ENCODE data around the gene SYNM.
"Not testable (repeated sequence)": the region's sequence is repeated elsewhere in the genome, so short reads cannot be mapped to it uniquely, and the experiment has no call there.

Gene SYNM, protein sequence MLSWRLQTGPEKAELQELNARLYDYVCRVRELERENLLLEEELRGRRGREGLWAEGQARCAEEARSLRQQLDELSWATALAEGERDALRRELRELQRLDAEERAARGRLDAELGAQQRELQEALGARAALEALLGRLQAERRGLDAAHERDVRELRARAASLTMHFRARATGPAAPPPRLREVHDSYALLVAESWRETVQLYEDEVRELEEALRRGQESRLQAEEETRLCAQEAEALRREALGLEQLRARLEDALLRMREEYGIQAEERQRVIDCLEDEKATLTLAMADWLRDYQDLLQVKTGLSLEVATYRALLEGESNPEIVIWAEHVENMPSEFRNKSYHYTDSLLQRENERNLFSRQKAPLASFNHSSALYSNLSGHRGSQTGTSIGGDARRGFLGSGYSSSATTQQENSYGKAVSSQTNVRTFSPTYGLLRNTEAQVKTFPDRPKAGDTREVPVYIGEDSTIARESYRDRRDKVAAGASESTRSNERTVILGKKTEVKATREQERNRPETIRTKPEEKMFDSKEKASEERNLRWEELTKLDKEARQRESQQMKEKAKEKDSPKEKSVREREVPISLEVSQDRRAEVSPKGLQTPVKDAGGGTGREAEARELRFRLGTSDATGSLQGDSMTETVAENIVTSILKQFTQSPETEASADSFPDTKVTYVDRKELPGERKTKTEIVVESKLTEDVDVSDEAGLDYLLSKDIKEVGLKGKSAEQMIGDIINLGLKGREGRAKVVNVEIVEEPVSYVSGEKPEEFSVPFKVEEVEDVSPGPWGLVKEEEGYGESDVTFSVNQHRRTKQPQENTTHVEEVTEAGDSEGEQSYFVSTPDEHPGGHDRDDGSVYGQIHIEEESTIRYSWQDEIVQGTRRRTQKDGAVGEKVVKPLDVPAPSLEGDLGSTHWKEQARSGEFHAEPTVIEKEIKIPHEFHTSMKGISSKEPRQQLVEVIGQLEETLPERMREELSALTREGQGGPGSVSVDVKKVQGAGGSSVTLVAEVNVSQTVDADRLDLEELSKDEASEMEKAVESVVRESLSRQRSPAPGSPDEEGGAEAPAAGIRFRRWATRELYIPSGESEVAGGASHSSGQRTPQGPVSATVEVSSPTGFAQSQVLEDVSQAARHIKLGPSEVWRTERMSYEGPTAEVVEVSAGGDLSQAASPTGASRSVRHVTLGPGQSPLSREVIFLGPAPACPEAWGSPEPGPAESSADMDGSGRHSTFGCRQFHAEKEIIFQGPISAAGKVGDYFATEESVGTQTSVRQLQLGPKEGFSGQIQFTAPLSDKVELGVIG (N-terminal part only)

DNA sequence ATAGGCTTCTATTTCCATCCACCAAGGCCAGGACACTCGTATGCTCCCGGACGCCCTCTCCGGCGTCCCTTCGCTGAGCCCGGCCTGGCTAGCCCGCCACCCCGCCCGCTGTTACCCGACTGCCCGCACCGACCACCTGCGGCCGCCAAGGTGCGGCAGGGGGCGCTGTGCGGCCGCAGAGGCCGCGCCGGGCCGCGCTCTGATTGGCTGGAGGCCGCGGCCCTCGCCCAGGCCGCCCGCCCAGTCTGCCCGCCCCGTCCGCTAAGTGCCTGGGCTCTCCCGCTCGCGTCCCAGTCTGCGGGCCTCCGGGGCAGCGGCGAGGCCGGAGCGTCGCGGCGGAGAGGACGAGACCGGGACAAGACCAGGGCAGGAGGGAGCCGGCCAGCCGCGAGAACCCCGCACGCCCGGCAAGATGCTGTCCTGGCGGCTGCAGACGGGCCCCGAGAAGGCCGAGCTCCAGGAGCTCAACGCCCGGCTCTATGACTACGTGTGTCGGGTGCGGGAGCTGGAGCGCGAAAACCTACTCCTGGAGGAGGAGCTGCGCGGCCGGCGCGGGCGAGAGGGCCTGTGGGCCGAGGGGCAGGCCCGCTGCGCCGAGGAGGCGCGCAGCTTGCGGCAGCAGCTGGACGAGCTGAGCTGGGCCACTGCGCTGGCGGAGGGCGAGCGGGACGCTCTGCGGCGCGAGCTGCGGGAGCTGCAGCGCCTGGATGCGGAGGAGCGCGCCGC is at the start of gene SYNM:
Gene SYNM, plus strand, starts transcription at position 293 of the 726 bp plus-strand sequence. Its CDS starts 120 bp downstream, at position 413.
- no peak for DNase-seq

DNA sequence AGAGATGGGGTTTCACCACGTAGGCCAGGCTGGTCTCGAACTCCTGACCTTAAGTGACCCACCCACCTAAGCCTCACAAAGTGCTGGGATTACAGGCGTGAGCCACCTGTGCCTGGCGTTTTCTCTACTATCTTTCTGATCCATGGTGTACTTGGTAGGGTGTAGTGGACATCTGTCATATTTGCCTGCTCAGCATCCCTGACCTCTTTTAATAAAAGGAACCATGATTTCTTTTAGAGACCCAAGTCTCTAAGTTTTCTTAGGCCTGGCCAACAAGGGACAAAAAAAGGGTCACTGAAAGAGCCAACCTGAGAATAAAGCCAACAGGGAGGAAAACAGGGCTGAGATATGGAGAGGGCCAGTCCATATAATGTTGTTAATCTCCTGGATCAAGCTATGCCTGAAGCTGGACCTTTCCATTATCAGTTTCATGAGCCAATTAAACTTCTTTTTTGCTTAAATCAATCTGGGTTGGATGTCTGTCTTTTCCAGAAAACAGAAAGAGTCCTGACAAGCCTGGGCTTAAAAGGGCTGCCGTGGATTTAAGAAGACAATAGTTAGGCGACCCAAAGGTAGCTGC is 49.2 kb upstream of the SYNM start:
- no peak for DNase-seq

DNA sequence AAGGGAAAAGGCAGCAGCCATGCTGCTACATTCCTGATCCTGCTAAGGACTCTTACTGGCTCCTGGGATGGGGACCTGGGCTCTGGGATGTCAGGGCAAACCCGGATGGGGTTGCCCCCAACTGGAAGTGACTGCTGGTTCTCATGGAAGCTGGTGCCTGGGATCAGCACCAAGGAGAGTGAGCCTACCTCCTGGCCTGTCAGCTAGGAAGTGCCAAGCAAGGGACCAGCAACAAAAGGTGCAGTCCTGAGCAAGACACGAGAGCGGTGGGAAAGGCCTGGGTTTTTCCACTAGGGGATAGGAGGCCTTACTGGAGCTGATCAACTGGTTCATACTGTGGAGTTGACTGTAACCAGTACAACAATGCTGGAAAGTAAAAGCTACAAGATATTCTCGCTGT is 47.9 kb upstream of the SYNM start:
- no peak for DNase-seq

DNA sequence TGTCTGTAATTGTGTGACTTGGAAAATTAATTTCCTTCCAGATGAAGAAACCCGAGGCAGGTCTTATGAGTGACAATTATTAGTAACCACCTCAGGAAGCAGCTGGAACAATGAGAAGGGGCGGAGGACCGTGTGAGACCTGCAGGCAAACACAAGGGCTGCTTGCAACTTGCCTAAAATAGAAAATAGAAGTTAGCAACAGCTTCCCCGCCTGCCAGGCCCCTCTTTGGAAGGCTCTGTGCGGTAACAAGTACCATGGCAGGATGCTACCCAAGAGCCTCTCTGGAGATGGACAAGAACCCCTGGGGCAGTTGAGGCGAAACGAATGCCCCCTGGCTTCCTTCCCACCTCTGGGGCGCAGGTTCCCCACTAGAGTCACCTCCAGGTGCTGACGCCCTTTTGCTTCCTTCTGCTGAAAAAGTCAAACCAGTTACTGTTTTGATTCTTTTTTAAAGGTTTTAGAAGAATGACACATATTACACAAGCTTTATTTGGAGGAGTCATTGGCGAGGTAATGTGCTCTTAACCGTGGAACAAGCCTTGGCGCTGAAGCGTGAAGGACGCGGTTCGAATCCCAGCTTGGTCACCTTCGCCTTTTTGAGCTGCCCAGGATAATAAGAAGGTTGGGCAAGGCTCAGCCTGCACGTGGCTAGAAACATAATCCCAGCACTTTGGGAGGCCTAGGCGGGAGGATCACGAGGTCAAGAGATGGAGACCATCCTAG is 47.0 kb upstream of the SYNM start:
- no peak for DNase-seq

DNA sequence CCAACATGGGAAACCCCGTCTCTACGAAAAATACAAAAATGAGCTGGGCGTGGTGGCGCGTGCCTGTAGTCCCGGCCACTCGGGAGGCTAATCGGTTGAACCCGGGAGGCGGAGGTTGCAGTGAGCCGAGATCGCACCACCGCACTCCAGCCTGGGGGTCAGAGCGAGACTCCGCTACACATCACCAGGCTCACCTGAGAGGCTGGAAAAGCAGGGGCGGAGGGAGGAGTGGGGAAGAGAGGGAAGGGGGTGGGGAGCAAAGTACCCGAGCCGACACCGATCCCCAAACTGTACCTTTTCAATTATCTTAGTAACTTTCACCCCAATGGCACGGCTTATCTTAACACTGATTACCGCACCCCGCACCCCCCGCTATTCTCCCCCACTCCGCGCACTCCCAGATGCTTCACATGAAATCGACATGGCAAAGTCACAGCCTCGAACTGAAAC is 46.4 kb upstream of the SYNM start:
- no peak for DNase-seq

DNA sequence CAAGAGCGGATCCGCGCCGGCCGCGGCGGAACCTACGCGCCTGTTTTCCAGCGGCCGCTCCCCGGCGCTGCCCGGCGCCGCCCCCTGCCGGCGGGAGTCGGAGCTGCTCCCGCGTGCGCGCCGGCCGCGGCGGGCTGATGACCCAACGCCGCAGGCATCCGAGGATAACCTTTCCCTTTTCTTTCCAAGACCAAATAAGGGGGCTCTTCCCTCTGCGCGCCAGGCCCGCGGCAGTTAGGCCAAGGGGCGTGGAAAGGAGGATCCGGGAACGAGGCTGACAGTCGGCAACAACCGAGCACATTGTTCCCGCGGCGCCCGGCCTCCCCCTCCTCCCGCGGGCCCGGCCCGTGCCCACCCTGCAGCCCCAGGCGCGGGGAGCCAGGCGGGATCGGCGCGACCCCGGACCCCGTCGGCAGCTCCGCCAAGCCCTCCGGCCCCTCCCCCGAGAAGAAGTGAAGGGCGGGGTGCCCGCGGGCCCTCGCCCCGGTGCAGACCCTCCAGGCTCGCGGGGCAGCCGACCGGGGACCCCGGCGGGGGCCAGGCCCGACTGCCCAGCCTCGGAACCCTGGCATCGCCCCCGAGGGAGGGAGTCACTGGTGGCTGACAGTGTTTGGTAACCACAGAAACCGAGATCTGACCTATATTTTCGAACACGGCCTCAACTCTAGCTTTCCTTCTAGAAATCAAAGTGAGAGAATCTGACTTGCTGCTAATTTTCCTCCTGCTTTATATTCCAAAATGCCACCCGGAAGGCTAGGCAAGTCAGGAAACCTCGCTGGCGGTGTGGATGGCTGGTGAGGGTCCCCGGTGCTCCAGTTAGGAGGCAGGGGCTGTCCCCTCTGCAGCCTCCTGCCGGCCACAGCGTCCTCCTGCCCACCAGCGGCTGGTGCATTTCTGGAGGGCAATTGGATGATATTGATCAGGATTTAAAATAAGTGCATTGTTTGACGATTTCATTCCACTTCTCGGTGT is 45.6 kb upstream of the SYNM start:
- no peak for DNase-seq

DNA sequence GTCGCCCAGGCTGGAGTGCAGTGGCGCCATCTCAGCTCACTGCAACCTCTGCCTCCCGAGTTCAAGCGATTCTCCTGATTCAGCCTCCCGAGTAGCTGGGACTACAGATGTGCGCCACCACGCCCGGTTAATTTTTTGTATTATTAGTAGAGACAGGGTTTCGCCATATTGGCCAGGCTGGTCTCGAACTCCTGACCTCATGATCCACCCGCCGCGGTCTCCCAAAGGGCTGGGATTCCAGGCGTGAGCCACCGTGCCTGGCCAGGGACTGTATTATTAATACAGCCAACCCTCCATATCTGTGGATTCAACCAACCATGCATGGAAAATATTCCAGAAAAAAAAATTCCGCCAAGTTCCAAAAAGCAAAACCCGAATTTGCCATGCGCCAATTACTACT is 44.7 kb upstream of the SYNM start:
- DNase-seq, result not testable (repeated sequence)

DNA sequence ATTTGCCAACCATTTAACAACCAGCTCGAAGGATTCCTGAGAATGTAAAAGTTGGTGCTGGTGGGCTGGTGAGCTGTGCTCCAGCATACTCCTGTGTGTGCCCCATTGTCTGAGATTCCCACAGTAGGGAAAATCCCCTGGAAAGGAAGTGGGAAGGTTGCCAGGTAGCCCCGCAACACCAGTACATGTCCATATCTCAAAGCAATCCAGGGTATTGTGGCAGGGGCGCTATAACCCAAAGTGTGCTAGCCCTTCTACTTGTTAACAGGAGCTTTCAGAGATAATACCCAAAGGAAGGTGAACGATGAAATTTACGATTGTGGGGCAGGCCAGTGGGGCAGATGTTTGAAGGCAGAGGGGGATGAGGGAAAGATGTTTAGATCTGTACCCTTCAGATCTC is 42.7 kb upstream of the SYNM start:
- no peak for DNase-seq

DNA sequence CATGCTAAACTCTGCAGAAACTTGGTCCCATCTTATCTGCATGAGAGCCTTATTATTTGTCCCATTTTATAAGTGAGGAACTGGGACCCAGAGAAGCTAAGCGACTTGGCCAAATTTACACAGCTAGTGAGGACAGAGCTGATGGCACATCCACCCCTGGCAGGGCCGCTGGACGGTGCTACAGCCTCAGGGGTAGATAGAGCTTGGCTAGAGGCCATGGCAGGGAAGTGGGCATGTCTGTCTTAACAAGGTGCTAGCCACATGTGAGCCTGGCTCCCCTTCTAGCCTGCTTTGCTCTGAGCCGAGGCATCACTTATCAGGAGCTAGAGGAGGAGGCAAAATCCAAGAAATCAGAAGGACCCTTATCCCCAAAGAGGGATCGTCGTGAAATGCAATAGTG is 36.7 kb upstream of the SYNM start:
- no peak for DNase-seq

DNA sequence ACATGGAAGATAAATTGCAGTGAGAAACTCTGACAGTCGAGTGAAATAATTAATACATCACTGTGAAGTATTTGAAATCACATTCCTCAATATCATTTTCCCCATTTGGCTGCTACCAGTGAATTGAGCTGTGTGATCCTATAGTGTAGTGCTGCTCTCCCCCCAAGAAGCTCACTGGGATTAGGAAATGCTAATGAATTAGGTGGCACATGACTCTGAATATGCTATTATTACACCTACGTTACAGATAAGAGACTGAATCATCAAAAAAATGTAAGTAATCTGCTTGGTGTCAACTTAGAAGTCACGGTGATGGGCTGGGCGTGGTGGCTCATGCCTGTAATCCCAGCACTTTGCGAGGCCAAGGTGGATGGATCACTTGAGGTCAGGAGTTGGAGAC is 34.7 kb upstream of the SYNM start:
- DNase-seq, result no peak

DNA sequence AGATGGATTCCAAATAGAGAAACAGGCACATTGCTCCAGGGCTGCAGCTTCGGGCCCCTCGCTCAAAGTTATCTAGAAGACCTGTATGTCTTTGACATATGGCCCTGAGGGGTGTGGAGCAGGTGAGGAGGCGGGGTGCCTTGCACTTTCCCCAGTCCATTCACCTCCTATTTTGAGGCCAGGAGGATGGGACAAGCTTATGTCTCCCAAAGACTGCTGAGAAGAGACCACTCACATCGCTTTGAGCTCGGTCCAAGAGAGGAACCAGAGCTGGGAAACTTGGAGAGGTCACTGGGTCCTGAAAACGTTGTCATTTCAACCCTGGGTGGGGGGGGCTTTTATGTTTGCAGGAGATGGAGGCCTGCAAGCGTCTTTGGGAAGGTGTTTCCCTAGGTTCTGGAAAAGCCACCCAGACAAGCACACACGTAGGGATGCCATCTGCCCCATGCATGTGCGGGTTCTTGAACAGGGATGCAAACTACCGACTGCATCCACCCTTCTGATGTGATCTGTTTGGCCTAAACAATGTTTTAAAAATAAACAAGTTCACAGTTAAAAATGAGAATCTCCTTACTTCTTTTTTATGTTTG is 33.7 kb upstream of the SYNM start:
- DNase-seq, result no peak

DNA sequence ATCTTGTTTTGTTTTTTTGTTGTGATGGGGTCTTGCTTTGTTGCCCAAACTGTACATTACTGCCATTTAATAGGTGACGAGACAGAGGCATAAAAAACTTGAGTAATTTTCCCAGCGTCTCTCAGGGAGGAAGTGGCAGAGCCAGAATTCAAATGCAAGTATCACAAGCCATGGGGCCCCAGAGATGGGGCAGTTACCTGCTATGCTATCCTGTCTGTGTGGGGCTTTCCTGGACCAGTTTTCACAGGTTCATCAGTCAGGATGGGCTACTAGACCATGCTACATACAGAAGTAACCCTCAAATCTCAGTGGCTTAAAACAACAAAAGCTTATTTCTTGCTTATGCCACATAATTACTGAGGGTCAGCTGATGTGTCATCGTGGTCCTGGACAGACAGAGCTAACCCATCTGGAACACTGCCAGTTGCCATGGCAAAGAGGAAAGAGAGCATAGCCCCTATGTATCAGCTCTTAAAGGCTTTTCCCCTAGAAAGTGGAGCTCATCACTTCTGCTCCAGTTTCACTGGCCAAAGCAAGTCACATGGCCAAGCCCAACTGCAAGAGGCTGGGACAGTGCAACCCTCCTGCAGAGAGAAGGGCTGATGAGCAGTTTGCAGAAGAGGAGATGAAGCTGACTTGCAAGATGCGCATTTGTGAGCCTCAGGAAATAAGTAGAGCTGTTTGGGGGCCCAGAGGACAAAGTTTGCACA is 31.7 kb upstream of the SYNM start:
- DNase-seq, result no peak

DNA sequence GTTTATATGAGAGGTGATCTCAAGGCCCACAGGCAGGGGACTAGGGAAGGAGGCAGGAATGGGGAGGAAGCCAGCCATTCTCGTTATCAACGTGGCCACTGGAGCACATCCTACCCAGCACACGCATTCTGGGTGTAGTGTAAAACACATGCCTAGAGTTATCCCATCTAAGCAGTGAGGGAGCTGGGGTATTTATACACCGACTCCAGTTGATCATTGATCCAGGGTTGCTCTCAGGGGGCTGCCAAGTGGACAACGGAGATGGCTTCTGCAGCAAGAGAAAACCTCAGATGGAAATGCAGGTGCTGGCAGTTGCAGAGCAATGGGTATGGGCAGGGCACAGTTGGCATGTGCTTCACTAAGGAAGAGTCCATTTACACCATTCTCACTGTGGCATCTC is 30.4 kb upstream of the SYNM start:
- no peak for DNase-seq

DNA sequence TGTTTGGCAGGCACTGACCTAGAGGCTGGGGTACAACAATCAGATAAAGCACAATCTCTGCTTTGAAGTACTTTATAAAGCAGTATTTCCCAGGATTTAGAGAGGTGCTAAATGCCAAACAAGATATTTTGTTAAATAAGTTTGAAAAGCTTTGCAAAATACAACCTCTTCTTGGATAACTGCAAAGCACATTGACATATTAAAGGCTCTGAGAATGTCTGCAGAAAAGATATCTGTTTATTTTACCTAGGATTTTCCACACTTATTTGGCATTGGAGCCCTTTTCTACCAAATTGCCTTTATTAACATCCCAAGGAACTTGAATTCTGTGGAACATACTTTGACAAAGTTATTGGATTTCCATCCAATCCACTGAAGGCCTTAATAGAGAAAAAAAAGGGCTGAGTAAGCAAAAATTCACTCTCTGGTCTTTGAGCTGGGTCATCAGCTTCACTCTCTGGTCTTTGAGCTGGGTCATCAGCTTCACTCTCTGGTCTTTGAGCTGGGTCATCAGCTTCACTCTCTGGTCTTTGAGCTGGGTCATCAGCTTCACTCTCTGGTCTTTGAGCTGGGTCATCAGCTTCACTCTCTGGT is 29.7 kb upstream of the SYNM start:
- DNase-seq, result not testable (repeated sequence)

DNA sequence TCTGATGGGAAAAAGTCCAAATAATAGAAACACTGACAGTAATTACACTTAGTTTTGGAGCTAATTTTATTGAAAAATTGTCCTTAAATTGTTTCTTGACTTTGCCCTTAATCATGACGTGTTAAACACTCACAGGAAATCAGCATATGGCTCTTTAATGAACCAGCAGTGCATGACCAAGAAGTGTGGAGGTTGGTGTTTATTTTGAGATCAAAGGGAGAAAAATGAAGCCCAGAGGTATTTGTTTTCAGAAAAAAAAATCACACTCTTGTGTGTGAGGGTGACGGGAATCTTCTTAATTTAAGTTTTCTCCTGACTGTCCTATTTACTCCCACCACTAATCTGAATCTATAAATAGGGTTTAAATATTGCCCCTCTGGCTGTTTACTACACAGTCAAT is 28.8 kb upstream of the SYNM start:
- DNase-seq, result no peak

DNA sequence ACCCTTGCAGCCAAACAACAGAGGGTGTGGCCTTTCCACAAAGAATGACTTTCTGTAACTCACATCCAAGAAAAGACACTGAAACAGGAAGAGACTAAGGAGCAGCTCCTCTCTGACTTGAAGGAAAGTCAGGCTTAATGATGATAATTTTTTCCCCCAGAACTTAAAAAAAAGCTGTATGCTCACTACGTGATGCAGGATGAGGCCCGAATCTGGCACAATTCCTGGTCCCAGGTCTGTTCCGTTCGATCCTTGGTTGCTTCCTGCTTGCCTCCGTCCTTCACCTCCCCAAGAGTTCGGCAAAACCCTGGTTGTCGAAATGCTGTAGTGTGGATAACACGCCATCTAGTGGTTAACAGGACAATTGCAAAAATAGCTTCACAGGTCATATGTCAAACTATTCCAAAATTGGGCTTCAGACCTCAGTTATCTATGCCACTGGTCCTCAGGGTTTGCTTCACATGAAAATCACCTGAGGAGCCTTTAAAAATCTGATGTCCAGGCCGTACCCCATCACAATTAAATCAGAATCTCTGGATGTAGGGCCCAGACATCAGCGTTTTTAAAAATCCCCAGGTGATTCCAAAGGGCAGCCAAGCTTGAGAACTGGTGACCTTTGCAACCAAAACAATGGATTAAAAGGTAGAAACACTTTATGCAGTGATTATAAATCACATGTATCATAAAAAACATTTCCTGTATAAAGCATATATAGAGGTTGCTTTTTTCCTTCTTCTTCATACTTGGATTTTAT is 28.1 kb upstream of the SYNM start:
- DNase-seq, result peak in 1 of 2 experiments; percentile 20

DNA sequence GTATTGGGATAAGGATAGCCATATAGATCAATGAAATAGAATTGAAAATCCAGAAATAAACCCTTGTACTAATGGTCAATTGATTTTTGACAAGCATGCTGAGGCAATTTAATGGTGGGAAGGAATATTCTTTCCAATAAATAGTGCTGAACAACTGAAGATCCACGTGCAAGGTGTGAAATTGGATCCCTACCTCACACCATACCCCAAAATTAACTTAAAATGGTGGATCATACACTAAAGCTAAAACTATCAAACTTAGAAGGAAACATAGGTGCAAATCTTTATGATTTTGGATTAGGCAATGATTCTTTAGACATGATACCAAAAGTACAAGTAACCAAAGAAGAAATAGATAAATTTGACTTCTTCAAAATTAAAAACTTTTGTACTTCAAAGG is 22.1 kb upstream of the SYNM start:
- DNase-seq, result no peak

DNA sequence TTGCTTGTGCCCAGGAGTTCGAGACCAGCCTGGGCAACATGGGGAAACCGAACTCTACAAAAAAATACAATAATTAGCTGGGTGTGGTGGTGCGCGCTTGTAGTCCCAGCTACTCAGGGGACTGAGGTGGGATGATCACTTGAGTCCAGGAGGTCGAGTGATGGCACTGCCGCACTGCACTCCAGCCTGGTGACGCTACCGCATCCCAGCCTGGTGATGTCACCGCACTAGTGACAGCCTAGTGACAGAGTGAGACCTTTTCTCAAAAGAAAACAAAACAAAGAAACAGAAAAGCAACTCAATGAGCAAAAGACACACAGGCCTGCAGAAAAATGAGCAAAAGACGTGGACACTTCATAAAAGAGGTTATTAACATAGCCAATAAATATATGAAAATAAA is 19.9 kb upstream of the SYNM start:
- no peak for DNase-seq

Data from cerebellar nuclear complex (tissue), 1 donor.